Panc1 (cell line): Measurements from ENCODE around the gene ACOXL. TPM values are rescaled to one million over a fixed set of nuclear protein-coding genes. Genes with fewer than 3 reads are reported as not detected.

Source experiments
- ATAC-seq: fragments of 200-7000 bp; cut with Tn5 transposase; 2 replicates; pipeline ENCODE4 v1.9.1; 2020; ENCODE audit warnings: mild to moderate bottlenecking, moderate library complexity
- BruUV-seq: library from RNA; stranded (reverse); fragments of 400-500 nt; replicated peaks from 2 replicates; lab custom pipeline; 2021; lab: Mats Ljungman, UMichigan
- CTCF ChIA-PET: fragments of 300-600 bp; sonication (Branson Sonifier 250); formaldehyde crosslinking; loops from one replicate; lab custom pipeline; 2022; ENCODE audit warnings: antibody characterized with exemption; lab: Charles Lee
- POLR2A ChIA-PET: fragments of 300-600 bp; sonication (Branson Sonifier 250); formaldehyde crosslinking; loops from one replicate; lab custom pipeline; 2022; ENCODE audit warnings: antibody characterized with exemption; lab: Charles Lee
- DNase-seq: peaks from one replicate; pipeline ENCODE4 v3.0.0-alpha.2; 2010; ENCODE audit warnings: low read depth, low spot score
- H3K27ac ChIP-seq: 2 replicates; pipeline ENCODE4 v1.5.1; 2011; ENCODE audit warnings: mild to moderate bottlenecking, low read length, inconsistent platforms
- H3K27me3 ChIP-seq: fragments of 200-500 bp; sonication (Bioruptor generic); 2 replicates; pipeline ENCODE4 v1.6.0; 2014; ENCODE audit warnings: low read length, inconsistent platforms; ENCODE audit not compliant: control insufficient read depth, insufficient read depth
- H3K36me3 ChIP-seq: fragments of 200-500 bp; sonication (Bioruptor generic); 2 replicates; pipeline ENCODE4 v1.5.1; 2014; ENCODE audit warnings: inconsistent platforms, mild to moderate bottlenecking, low read length, moderate library complexity; ENCODE audit not compliant: control insufficient read depth, insufficient read depth
- H3K4me1 ChIP-seq: 2 replicates; pipeline ENCODE4 v1.5.1; 2011; ENCODE audit warnings: inconsistent platforms, mild to moderate bottlenecking, low read length, moderate library complexity; ENCODE audit not compliant: control insufficient read depth, insufficient read depth
- H3K4me3 ChIP-seq, 2 experiments: 2 replicates each; pipeline ENCODE4 v1.5.1; 2011 to 2012; ENCODE audit warnings: low read depth in 2 of 2, low read length in 2 of 2, mild to moderate bottlenecking in 2 of 2, inconsistent platforms in 1 of 2, moderate library complexity in 1 of 2
- H3K9me3 ChIP-seq: fragments of 200-500 bp; sonication (Bioruptor generic); 2 replicates; pipeline ENCODE4 v1.5.1; 2014; ENCODE audit warnings: low read depth, mild to moderate bottlenecking, inconsistent platforms, low read length, moderate library complexity; ENCODE audit not compliant: control insufficient read depth, insufficient read depth
- CTCF ChIP-seq: fragments of 450-650 bp; IDR thresholded peaks from 2 replicates; pipeline ENCODE4 v1.5.1; 2017; ENCODE audit warnings: mild to moderate bottlenecking
- POLR2AphosphoS5 ChIP-seq: IDR thresholded peaks from 2 replicates; pipeline ENCODE4 v1.6.1; 2012; ENCODE audit warnings: mild to moderate bottlenecking, low read depth, low read length, moderate library complexity
- REST ChIP-seq, 2 experiments: IDR thresholded peaks; 2 replicates each; pipeline ENCODE4 v1.6.1; 2011 to 2012; ENCODE audit warnings: low read depth in 2 of 2, control low read depth in 1 of 2, low read length in 1 of 2, mild to moderate bottlenecking in 1 of 2, moderate library complexity in 1 of 2; ENCODE audit not compliant: insufficient read depth in 1 of 2
- SIN3A ChIP-seq: IDR thresholded peaks from 2 replicates; pipeline ENCODE4 v1.6.1; 2012; ENCODE audit warnings: low read depth, mild to moderate bottlenecking, low read length, moderate library complexity, borderline replicate concordance; ENCODE audit not compliant: insufficient read depth
- TCF7L2 ChIP-seq: IDR thresholded peaks from 2 replicates; pipeline ENCODE4 v1.6.1; 2011; ENCODE audit warnings: mild to moderate bottlenecking, low read depth, low read length, inconsistent platforms
- in situ Hi-C: cut with HindIII; loops from 2 replicates; pipeline ENCODE4 v1.10.0; 2016; ENCODE audit warnings: low sequenced_read_pairs, low pct_unique_long_range_greater_than_20kb
- intact Hi-C: fragments of 100-400 bp; cut with micrococcal nuclease; formaldehyde crosslinking; loops from one replicate; pipeline ENCODE4 v1.10.0; 2022; ENCODE audit not compliant: unreplicated experiment
- total RNA-seq: library from RNA; stranded (reverse); gene quantifications from one replicate; pipeline ENCODE4 v1.2.1, GENCODE V29; 2021; ENCODE audit not compliant: unreplicated experiment

ACOXL gene
- total RNA-seq, 1 experiment from 2014 or later = 4.9 TPM

GRCh38 chr2:111121828-111122630 lies 389.7 kb downstream of the ACOXL start:
- intact Hi-C loops = loop anchor here (10.0 kb wide), 1 partner anchor 333 kb away; no protein-coding TSS in a partner anchor
- Histone ChIP-seq H3K36me3 (peaks cover 15% of the 10 kb centered on the region), H3K4me3 (peak overlapping the region; percentile 68 to 85), H3K4me1 (peaks cover 23% of the 10 kb centered on the region), H3K27me3 (no peaks in the 10 kb centered on the region), H3K27ac (peak overlapping the region; percentile 75), H3K9me3 (no peaks in the 10 kb centered on the region)
- ChIA-PET POLR2A (no interaction called here), CTCF (no interaction called here)
- in situ Hi-C loops = no loop called here
- TF ChIP-seq REST (IDR thresholded peaks at IDR 0.05; ENCODE audit: insufficient read depth in 1 of 2, low read depth in 2 of 2, low read length in 1 of 2) = no peak
- peak; percentile 72; the same call in 1 of the 2 replicates for TF ChIP-seq SIN3A
- peak; percentile 65 for TF ChIP-seq TCF7L2
- TF ChIP-seq POLR2AphosphoS5 = no peak
- ATAC-seq = peak; percentile 76
- no TSS peak for BruUV-seq
- no peak for DNase-seq

DNA sequence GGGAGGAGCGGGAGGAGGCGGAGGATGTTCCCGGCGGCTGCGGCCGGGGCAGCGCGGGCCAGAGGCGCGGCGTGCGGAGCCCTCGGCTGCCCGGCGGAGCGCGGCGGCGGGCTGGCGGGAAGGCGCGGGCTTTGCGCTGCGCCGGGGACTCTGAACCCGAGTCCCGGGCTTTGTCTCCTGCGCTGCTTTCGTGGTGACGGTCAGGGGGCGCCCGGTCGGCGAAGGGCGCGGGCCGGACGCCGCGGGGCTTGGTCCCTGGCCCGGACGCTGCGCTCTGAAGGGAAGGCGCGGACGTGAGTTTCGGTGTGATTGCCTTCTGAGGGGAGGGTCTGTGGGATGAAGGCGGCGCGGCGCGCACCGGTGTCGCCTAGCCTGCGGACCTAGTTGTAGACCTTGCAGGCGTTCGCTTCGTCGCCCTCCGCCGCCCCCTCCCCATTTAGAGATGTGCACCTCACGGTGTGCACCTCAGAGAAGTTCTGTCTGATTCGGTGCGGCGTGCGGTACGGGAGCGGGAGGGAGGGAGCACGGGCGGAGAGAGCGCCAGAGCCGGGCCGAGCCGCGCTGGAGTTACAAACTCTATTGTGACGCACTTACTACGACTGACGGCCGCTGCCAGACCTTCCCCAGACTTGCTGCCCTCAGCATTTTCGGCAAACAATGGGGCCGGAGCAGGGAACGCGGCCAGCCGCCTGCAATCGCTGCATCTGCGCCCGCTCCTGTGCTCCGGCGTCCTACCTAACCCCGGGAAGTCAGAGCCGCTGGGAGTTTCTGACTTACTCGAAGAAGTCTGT lies 390.5 kb downstream of the ACOXL start:
- Histone ChIP-seq H3K4me3 (peak overlapping the region; percentile 68 to 73), H3K27me3 (no peaks in the 10 kb centered on the region), H3K4me1 (peaks cover 22% of the 10 kb centered on the region), H3K9me3 (no peaks in the 10 kb centered on the region), H3K27ac (peak overlapping the region; percentile 63), H3K36me3 (peaks cover 15% of the 10 kb centered on the region)
- CTCF ChIA-PET = no interaction called here
- in situ Hi-C loops = no loop called here
- BruUV-seq = no TSS peak
- ATAC-seq (peak; percentile 44), DNase-seq (no peak)
- POLR2A ChIA-PET = no interaction called here
- intact Hi-C loops = loop anchor here (10.0 kb wide), 1 partner anchor 332 kb away; no protein-coding TSS in a partner anchor
- TF ChIP-seq SIN3A (peak; percentile 53; the same call in 1 of the 2 replicates), TCF7L2 (no peak)

GRCh38 chr2:111123751-111124150 lies 391.4 kb downstream of the ACOXL start:
- CTCF ChIA-PET = no interaction called here

More at GRCh38 chr2:111123751-111124150, 391.4 kb downstream of the ACOXL start:
- BruUV-seq = no TSS peak
- peak overlapping the region; percentile 63; the same call in 1 of the 2 replicates for H3K27ac ChIP-seq
- H3K36me3 ChIP-seq = peaks cover 15% of the 10 kb centered on the region
- DNase-seq = no peak
- H3K4me1 ChIP-seq = peaks cover 18% of the 10 kb centered on the region
- intact Hi-C loops = loop anchor here (10.0 kb wide), 1 partner anchor 331 kb away; no protein-coding TSS in a partner anchor
- POLR2A ChIA-PET = no interaction called here
- peak overlapping the region; percentile 68 to 73 for H3K4me3 ChIP-seq
- in situ Hi-C loops = no loop called here
- no peaks in the 10 kb centered on the region for H3K9me3 ChIP-seq
- H3K27me3 ChIP-seq = no peaks in the 10 kb centered on the region
- ATAC-seq = no peak
- TF ChIP-seq CTCF (no peak), REST (IDR thresholded peaks at IDR 0.05; ENCODE audit: insufficient read depth in 1 of 2, low read depth in 2 of 2, low read length in 1 of 2) (no peak), SIN3A (no peak), TCF7L2 (no peak), POLR2AphosphoS5 (no peak)
